Measurements from ENCODE around the gene LCE6A. TPM values are rescaled to one million over a fixed set of nuclear protein-coding genes. Genes with fewer than 3 reads are reported as not detected.

Gene LCE6A, protein sequence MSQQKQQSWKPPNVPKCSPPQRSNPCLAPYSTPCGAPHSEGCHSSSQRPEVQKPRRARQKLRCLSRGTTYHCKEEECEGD
- total RNA-seq, result not detected in 2 replicates

DNA sequence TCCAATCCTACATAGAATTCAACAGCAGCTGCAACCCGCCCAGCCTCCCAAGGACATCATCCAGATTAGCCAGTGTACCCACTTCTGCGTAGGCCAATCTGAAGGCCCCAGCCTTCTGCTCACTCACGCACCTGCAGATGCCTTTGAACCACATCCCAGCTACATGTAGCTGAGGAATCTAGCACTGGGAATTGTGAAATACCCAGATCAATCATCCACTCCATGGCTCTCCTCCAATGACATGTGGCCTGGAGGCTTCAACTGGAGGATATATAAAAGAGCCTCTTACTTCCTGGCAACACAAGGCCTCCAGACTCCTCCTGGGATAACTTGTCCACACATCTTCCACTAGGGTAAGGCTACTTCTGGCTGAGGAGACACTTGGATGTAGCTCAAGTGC lies at the start of gene LCE6A:
Gene LCE6A, plus strand, starts transcription at position 301 of the 400 bp plus-strand sequence. CDS start 665 bp downstream, outside the sequence.
- Mint-ChIP-seq H3K36me3 (ENCODE audit: low read depth) (no peaks in the 10 kb centered on the region), H3K27ac (no peak within 1 kb of the TSS), H3K4me1 (no peaks in the 10 kb centered on the region), H3K4me3 (no peak within 1 kb of the TSS), H3K27me3 (peaks cover 18% of the 10 kb centered on the region), H3K9me3 (no peaks in the 10 kb centered on the region)
- ChIA-PET POLR2A (no interaction called here), CTCF (no interaction called here)
- TF ChIP-seq, protein P1, sequence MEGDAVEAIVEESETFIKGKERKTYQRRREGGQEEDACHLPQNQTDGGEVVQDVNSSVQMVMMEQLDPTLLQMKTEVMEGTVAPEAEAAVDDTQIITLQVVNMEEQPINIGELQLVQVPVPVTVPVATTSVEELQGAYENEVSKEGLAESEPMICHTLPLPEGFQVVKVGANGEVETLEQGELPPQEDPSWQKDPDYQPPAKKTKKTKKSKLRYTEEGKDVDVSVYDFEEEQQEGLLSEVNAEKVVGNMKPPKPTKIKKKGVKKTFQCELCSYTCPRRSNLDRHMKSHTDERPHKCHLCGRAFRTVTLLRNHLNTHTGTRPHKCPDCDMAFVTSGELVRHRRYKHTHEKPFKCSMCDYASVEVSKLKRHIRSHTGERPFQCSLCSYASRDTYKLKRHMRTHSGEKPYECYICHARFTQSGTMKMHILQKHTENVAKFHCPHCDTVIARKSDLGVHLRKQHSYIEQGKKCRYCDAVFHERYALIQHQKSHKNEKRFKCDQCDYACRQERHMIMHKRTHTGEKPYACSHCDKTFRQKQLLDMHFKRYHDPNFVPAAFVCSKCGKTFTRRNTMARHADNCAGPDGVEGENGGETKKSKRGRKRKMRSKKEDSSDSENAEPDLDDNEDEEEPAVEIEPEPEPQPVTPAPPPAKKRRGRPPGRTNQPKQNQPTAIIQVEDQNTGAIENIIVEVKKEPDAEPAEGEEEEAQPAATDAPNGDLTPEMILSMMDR (IDR thresholded peaks at IDR 0.05), result no peak
- ATAC-seq (ENCODE audit: low read depth) (no peak), DNase-seq (no peak)
- intact Hi-C loops (cut with micrococcal nuclease), result no loop called here

DNA sequence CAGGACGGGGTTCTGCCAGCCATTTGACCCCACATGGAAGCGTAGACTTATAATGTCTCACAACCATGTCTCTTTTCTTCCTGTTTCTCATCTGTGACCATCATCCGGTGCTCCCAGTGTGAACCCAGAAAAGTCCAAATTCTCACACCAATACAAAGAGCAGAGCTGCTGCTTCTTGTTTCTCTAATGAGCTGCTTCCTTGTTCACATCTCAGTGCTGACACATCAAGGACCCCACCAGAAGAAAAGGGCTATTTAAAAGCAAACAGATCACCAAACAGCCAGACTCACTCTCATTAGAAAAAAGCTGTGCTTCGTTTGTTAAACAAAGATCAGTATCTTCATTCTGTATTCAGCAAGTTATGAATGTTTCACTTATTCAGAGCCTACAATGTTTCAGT lies 47.0 kb upstream of the LCE6A start:
- Mint-ChIP-seq H3K4me1 (no peaks in the 10 kb centered on the region), H3K36me3 (ENCODE audit: low read depth) (no peaks in the 10 kb centered on the region), H3K9me3 (no peaks in the 10 kb centered on the region), H3K27me3 (peaks cover 6% of the 10 kb centered on the region), H3K4me3 (no peak overlapping the region), H3K27ac (no peak overlapping the region)
- CTCF ChIA-PET, result no interaction called here
- TF ChIP-seq, protein P1 (IDR thresholded peaks at IDR 0.05), result no peak
- POLR2A ChIA-PET, result no interaction called here
- DNase-seq (no peak), ATAC-seq (ENCODE audit: low read depth) (no peak)
- intact Hi-C loops (cut with micrococcal nuclease), result no loop called here

DNA sequence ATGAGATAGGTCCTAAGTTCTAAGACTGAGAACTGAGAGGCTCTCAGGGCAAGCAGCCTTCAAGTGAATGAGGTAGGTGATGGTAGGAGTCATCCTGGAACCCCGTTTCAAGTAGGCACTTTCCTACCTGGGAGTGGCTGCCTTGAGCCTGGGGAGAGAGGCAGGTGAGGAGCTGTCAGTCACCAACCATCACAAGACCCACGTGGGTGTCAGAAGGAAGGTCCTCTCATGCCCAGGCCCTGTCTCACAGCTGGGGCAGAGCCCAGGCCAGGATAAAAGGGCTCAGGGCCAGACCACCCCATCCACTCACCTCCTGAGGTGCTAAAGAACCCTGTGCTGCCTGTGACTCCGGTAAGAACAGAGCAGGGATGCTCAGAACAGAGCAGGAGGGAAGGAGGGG lies 46.2 kb upstream of the LCE6A start, which contains the start of gene LCE1D:
Gene LCE1D, plus strand, starts transcription at position 301 of the 400 bp plus-strand sequence. CDS start 1,074 bp downstream, outside the sequence.
- H3K9me3 Mint-ChIP-seq, result no peaks in the 10 kb centered on the region
- H3K27me3 Mint-ChIP-seq, result peaks cover 6% of the 10 kb centered on the region
- no peaks in the 10 kb centered on the region for H3K36me3 Mint-ChIP-seq (ENCODE audit: low read depth)
- intact Hi-C loops (cut with micrococcal nuclease), result no loop called here
- POLR2A ChIA-PET, result no interaction called here
- no peak within 1 kb of the TSS for H3K27ac Mint-ChIP-seq
- CTCF ChIA-PET, result no interaction called here
- no peaks in the 10 kb centered on the region for H3K4me1 Mint-ChIP-seq
- no peak within 1 kb of the TSS for H3K4me3 Mint-ChIP-seq
- DNase-seq (no peak), ATAC-seq (ENCODE audit: low read depth) (no peak)
- TF ChIP-seq, protein P1 (IDR thresholded peaks at IDR 0.05), result no peak

DNA sequence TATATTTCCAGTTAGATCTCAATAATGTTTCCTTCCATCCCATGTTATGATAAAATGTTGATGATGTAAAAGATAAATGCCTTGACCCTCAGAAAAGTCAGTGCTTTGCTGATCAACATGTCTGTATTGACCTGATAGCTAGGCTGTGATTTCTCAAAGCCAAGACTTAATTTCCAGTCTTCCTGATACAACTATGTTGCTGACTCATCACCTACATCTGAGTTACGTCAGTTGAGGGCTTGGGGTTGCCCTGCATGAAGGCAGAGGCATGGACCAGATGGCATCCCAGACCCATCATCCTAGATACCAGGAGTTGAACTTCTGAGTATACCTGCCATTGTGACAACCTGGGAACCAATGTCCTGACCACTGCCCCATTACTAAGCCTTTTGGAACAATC lies 41.3 kb upstream of the LCE6A start:
- no peak overlapping the region for H3K27ac Mint-ChIP-seq
- no peaks in the 10 kb centered on the region for H3K36me3 Mint-ChIP-seq (ENCODE audit: low read depth)
- intact Hi-C loops (cut with micrococcal nuclease), result no loop called here
- ATAC-seq (ENCODE audit: low read depth) (no peak), DNase-seq (no peak)
- CTCF ChIA-PET, result no interaction called here
- no peaks in the 10 kb centered on the region for H3K4me1 Mint-ChIP-seq
- H3K27me3 Mint-ChIP-seq, result peaks cover 10% of the 10 kb centered on the region
- H3K4me3 Mint-ChIP-seq, result no peak overlapping the region
- H3K9me3 Mint-ChIP-seq, result no peaks in the 10 kb centered on the region
- TF ChIP-seq, protein P1 (IDR thresholded peaks at IDR 0.05), result no peak
- POLR2A ChIA-PET, result no interaction called here

DNA sequence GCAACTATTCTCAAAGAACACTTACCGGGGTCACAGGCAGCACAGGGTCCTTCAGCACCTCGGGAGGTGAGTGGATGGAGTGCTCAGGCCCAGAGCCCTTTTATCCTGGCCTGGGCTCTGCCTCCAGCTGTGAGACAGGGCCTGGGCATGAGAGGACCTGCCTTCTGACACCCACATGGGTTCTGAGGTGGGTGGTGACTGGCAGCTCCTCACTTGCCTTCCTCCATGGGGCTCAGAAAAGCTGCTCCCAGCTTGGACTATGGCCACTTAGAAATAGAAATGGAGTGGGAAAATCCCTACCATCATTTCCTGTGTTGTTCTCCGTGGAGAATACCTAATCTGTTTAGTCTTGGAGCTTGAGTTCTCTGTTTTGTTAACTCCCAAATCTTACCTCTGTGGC lies 36.1 kb upstream of the LCE6A start, which contains the start of gene LCE1C:
Gene LCE1C, minus strand, starts transcription at position 76 of the 400 bp plus-strand sequence. CDS start 1,173 bp downstream, outside the sequence.
- no peaks in the 10 kb centered on the region for H3K4me1 Mint-ChIP-seq
- CTCF ChIA-PET, result no interaction called here
- no peak for ATAC-seq (ENCODE audit: low read depth)

More for the DNA sequence above, 36.1 kb upstream of the LCE6A start, which contains the start of gene LCE1C:
- DNase-seq, result no peak
- intact Hi-C loops (cut with micrococcal nuclease), result no loop called here
- Mint-ChIP-seq H3K27me3 (peaks cover 8% of the 10 kb centered on the region), H3K27ac (no peak within 1 kb of the TSS), H3K4me3 (no peak within 1 kb of the TSS), H3K9me3 (peaks cover 4% of the 10 kb centered on the region), H3K36me3 (ENCODE audit: low read depth) (no peaks in the 10 kb centered on the region)
- TF ChIP-seq, protein P1 (IDR thresholded peaks at IDR 0.05), result no peak
- POLR2A ChIA-PET, result no interaction called here
